Measurements from ENCODE around the gene SH2D3A.
"Not testable (repeated sequence)": the region's sequence is repeated elsewhere in the genome, so short reads cannot be mapped to it uniquely, and the experiment has no call there.

The SH2D3A gene

DNA sequence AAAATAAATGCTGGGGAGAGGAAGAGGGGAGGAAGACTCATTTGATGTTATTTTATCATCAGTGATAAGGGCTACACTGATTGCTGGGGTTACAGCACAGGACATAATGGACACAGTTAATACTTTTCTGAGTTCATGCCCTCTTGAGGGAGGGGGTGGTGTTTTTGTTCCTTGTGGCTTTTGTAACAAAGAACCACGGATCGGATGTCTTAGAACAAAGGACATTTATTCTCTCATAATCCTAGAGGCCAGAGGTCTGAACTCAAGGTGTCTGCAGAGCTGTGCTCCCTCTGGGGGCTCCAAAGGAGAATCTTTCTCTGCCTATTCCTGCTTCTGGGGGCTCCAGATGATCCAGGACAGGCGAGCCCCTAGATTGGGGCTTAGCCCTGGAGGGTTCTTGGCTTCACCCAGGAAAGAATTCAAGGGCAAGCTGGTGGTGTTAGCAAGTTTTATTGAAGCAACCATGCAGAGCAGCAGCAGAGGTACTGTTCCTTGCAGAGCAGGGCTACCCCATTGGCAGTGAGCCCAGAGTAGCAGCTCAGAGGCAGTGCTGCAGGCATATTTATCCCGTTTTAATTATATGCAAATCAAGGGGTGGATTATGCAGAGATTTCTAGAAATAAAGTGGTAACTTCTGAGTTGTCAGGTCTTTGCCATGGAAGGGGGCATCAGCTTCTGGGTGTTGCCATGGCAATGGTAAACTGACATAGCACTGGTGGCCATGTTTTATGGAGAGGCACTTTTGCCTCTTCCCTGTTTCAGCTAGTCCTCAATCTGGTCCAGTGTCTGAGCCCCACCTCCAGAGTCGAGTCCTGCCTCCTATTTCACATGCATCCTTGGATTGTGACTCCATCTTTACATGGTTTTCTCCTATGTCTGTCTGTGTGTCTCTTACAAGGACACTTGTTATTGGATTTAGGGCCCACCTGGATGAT lies 23.2 kb upstream of the SH2D3A start:
- no peak for DNase-seq (ENCODE audit: low read depth)
- no peak overlapping the region for H3K4me3 ChIP-seq (ENCODE audit: low read depth, low read length)
- TF ChIP-seq, protein P1, sequence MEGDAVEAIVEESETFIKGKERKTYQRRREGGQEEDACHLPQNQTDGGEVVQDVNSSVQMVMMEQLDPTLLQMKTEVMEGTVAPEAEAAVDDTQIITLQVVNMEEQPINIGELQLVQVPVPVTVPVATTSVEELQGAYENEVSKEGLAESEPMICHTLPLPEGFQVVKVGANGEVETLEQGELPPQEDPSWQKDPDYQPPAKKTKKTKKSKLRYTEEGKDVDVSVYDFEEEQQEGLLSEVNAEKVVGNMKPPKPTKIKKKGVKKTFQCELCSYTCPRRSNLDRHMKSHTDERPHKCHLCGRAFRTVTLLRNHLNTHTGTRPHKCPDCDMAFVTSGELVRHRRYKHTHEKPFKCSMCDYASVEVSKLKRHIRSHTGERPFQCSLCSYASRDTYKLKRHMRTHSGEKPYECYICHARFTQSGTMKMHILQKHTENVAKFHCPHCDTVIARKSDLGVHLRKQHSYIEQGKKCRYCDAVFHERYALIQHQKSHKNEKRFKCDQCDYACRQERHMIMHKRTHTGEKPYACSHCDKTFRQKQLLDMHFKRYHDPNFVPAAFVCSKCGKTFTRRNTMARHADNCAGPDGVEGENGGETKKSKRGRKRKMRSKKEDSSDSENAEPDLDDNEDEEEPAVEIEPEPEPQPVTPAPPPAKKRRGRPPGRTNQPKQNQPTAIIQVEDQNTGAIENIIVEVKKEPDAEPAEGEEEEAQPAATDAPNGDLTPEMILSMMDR (conservative IDR thresholded peaks at IDR 0.05; ENCODE audit: low read depth, low read length) = no peak

- TF ChIP-seq, protein P1 (conservative IDR thresholded peaks at IDR 0.05; ENCODE audit: low read depth, low read length) = no peak
- no peak for DNase-seq (ENCODE audit: low read depth)
Measured at GRCh38 chr19:6788896-6789295, 21.7 kb upstream of the SH2D3A start.

GRCh38 chr19:6787393-6787792 lies 20.2 kb upstream of the SH2D3A start:
- TF ChIP-seq, protein P1 (conservative IDR thresholded peaks at IDR 0.05; ENCODE audit: low read depth, low read length) = no peak
- DNase-seq (ENCODE audit: low read depth) = no peak
- no peak overlapping the region for H3K4me3 ChIP-seq (ENCODE audit: low read depth, low read length)

More at GRCh38 chr19:6788896-6789295, 21.7 kb upstream of the SH2D3A start:
- H3K4me3 ChIP-seq (ENCODE audit: low read depth, low read length) = no peak overlapping the region

- H3K4me3 ChIP-seq (ENCODE audit: low read depth, low read length) = no peak overlapping the region
- TF ChIP-seq, protein P1 (conservative IDR thresholded peaks at IDR 0.05; ENCODE audit: low read depth, low read length) = no peak
- DNase-seq (ENCODE audit: low read depth) = no peak
Measured at GRCh38 chr19:6779206-6779605, 12.0 kb upstream of the SH2D3A start.

DNA sequence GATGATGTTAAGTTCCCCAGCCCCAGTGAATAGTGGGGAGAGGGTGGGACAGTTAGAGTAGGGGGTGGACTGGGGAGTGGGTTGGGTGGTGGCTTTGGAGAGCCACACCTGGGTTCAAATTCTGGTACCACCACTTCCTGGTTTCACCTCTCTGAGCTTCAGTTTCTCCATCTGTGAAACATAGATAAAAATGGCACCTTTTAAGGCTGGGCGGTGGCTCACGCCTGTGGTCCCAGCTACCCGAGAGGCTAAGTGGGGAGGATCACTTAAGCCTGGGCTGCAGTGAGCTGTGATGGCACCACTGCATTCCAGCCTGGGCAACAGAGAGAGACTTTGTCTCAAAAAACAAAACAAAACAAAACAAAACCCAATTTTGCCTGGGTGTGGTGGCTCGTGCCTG lies 11.2 kb upstream of the SH2D3A start:
- TF ChIP-seq, protein P1 (conservative IDR thresholded peaks at IDR 0.05; ENCODE audit: low read depth, low read length) = no peak
- DNase-seq (ENCODE audit: low read depth) = no peak
- H3K4me3 ChIP-seq (ENCODE audit: low read depth, low read length) = no peak overlapping the region

GRCh38 chr19:6777434-6777833 lies 10.2 kb upstream of the SH2D3A start:
- TF ChIP-seq, protein P1 (conservative IDR thresholded peaks at IDR 0.05; ENCODE audit: low read depth, low read length) = no peak
- no peak for DNase-seq (ENCODE audit: low read depth)
- no peak overlapping the region for H3K4me3 ChIP-seq (ENCODE audit: low read depth, low read length)

DNA sequence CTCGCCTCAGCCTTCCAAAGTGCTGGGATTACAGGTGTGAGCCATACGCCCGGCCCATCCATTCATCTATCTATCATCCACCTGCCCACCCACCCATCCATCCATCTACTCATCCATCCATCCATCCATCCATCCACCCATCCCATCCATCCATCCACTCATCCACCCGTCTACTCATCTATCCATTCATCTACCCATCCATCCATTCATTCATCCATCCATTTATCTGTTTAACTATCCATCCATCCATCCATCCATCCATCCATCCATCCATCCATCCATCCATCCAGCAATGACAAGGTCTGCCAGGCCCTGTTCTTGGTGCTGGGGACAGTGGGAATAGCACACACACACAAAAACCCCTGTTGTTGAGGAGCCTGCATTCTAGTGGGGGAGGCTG lies 9.8 kb upstream of the SH2D3A start:
- no peak overlapping the region for H3K4me3 ChIP-seq (ENCODE audit: low read depth, low read length)
- no peak for DNase-seq (ENCODE audit: low read depth)
- TF ChIP-seq, protein P1 (conservative IDR thresholded peaks at IDR 0.05; ENCODE audit: low read depth, low read length) = no peak

DNA sequence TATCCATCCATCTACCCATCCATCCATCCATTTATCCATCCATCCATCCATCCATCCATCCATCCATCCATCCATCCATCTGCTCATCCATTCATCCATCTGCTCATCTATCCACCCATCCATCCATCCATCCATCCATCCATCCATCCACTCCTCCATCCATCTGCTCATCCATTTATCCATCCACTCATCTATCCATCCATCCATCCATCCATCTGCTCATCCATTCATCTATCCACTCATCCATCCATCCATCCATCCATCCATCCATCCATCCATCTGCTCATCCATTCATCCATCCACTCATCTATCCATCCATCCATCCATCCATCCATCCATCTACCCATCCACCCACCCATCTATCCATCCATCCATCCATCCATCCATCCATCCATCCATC lies 8.8 kb upstream of the SH2D3A start:
- DNase-seq (ENCODE audit: low read depth); H3K4me3 ChIP-seq (ENCODE audit: low read depth, low read length): not testable (repeated sequence)
